ENCODE results near the gene DEK.

- TF ChIP-seq CTCF (optimal IDR thresholded peaks at IDR 0.05 in 1 of 3, IDR thresholded peaks at IDR 0.05 in 1 of 3, conservative IDR thresholded peaks at IDR 0.05 in 1 of 3; ENCODE audit: extremely low read depth in 1 of 3, insufficient read depth in 2 of 3, low read length in 3 of 3) (no peak), EZH2 (IDR thresholded peaks at IDR 0.05; ENCODE audit: low read length) (no peak)
Observed at GRCh38 chr6:18312368-18312767, 48.0 kb upstream of the DEK start.

All from keratinocyte (primary cell).